ENCODE results near the gene SLC29A4.

Gene SLC29A4

GRCh38 chr7:5324961-5325360 is 42.2 kb downstream of the SLC29A4 start:
- FAIRE-seq: no peak

GRCh38 chr7:5330288-5330687 is 47.5 kb downstream of the SLC29A4 start:
- no peak for FAIRE-seq

GRCh38 chr7:5332579-5332978 is 49.8 kb downstream of the SLC29A4 start:
- FAIRE-seq: no peak

- FAIRE-seq: no peak
These were observed 50.6 kb downstream of the SLC29A4 start for GRCh38 chr7:5333121-5334045.

GRCh38 chr7:5334671-5335070 is 51.9 kb downstream of the SLC29A4 start:
- no peak for FAIRE-seq

- FAIRE-seq: no peak
These were observed 54.3 kb downstream of the SLC29A4 start for GRCh38 chr7:5337047-5337446.

GRCh38 chr7:5339955-5340354 is 57.2 kb downstream of the SLC29A4 start:
- FAIRE-seq: no peak

- FAIRE-seq: no peak
These were observed 59.9 kb downstream of the SLC29A4 start for GRCh38 chr7:5342631-5343030.

- no peak for FAIRE-seq
These were observed 61.1 kb downstream of the SLC29A4 start for GRCh38 chr7:5343884-5344283.

GRCh38 chr7:5344342-5344741 is 61.6 kb downstream of the SLC29A4 start:
- FAIRE-seq: no peak

- FAIRE-seq: no peak
These were observed 62.4 kb downstream of the SLC29A4 start for GRCh38 chr7:5345171-5345570.

- FAIRE-seq: no peak
These were observed 62.9 kb downstream of the SLC29A4 start for GRCh38 chr7:5345671-5346070.

GRCh38 chr7:5348134-5349004 is 65.6 kb downstream of the SLC29A4 start:
- FAIRE-seq: no peak

GRCh38 chr7:5349005-5349380 is 66.2 kb downstream of the SLC29A4 start:
- FAIRE-seq: no peak

- no peak for FAIRE-seq
These were observed 66.9 kb downstream of the SLC29A4 start for GRCh38 chr7:5349437-5350173.

- no peak for FAIRE-seq
These were observed 67.4 kb downstream of the SLC29A4 start for GRCh38 chr7:5350174-5350463.

GRCh38 chr7:5350600-5351385 is 68.0 kb downstream of the SLC29A4 start:
- no peak for FAIRE-seq

- FAIRE-seq: no peak
These were observed 68.9 kb downstream of the SLC29A4 start for GRCh38 chr7:5351507-5352265.

GRCh38 chr7:5352440-5353010 is 69.8 kb downstream of the SLC29A4 start:
- FAIRE-seq: no peak

- FAIRE-seq: no peak
These were observed 71.9 kb downstream of the SLC29A4 start for GRCh38 chr7:5354460-5355232.
